Measurements from ENCODE around the gene ANAPC10. TPM values are rescaled to one million over a fixed set of nuclear protein-coding genes. Genes with fewer than 3 reads are reported as not detected.

The ANAPC10 gene
- total RNA-seq, 1 donor from 2014 or later = 27.0 TPM

Other genes starting within 250 kb of the ANAPC10 start
- 95.9 and 96.9 TPM in 2 replicates for gene ABCE1, start 115 bp upstream of the ANAPC10 start, total RNA-seq
- 50.8 and 53.8 TPM in 2 replicates for gene OTUD4, start 82.4 kb upstream of the ANAPC10 start, total RNA-seq